ENCODE data around the gene PIGT.

The PIGT gene

GRCh38 chr20:45399018-45399417 lies 16.9 kb upstream of the PIGT start:
- no peak for ATAC-seq
- no peak for TF ChIP-seq ZFP30 (CRISPR knock-in tag; IDR thresholded peaks at IDR 0.05)
- no peak for TF ChIP-seq CSDC2 (CRISPR knock-in tag; IDR thresholded peaks at IDR 0.05)
- no peak for TF ChIP-seq PPARA (CRISPR knock-in tag; IDR thresholded peaks at IDR 0.05; ENCODE audit: borderline replicate concordance)
- TF ChIP-seq OSR1 (CRISPR knock-in tag; IDR thresholded peaks at IDR 0.05), result no peak
- TF ChIP-seq ZFP3 (CRISPR knock-in tag; IDR thresholded peaks at IDR 0.05), result no peak
- no peak for TF ChIP-seq ZNF70 (CRISPR knock-in tag; IDR thresholded peaks at IDR 0.05)
- TF ChIP-seq TSHZ2 (CRISPR knock-in tag; IDR thresholded peaks at IDR 0.05), result no peak
- TF ChIP-seq GLIS3 (CRISPR knock-in tag; IDR thresholded peaks at IDR 0.05), result no peak
- no peak for TF ChIP-seq TCF4 (CRISPR knock-in tag; IDR thresholded peaks at IDR 0.05; ENCODE audit: borderline replicate concordance)
- TF ChIP-seq, protein P1, sequence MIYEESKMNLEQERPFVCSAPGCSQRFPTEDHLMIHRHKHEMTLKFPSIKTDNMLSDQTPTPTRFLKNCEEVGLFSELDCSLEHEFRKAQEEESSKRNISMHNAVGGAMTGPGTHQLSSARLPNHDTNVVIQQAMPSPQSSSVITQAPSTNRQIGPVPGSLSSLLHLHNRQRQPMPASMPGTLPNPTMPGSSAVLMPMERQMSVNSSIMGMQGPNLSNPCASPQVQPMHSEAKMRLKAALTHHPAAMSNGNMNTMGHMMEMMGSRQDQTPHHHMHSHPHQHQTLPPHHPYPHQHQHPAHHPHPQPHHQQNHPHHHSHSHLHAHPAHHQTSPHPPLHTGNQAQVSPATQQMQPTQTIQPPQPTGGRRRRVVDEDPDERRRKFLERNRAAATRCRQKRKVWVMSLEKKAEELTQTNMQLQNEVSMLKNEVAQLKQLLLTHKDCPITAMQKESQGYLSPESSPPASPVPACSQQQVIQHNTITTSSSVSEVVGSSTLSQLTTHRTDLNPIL (CRISPR knock-in tag; IDR thresholded peaks at IDR 0.05; ENCODE audit: low read depth), result no peak

DNA sequence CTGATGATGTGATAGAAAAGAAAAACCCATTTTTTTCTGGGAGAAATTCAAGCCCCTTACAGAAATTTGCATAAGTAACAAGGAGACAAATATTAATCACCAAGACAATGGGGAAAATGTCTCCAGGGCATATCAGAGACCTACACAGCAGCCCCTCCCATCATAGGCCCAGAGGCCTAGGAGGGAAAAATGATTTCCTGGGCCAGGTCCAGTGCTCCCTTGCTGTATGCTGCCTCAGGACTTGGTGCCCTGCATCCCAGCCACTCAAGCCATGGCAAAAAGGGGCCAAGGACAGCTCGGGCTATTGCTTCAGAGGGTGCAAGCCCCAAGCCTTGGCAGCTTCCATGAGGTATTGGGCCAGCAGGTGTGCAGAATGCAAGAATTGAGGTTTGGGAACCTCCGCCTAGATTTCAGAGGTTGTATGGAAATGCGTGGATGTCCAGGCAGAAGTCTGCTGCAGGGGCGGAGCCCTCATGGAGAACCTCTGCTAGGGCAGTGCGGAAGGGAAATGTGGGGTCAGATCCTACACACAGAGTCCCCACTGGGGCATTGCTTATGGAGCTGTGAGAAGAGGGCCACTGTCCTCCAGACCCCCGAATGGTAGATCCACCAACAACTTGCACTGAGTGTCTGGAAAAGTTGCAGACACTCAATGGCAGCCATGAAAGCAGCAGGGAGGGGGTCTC lies 15.5 kb upstream of the PIGT start:
- ATAC-seq, result no peak
- TF ChIP-seq GLIS3 (CRISPR knock-in tag; IDR thresholded peaks at IDR 0.05), result no peak

- no peak for ATAC-seq
- TF ChIP-seq, protein P1 (CRISPR knock-in tag; IDR thresholded peaks at IDR 0.05; ENCODE audit: low read depth), result no peak
- TF ChIP-seq ZNF70 (CRISPR knock-in tag; IDR thresholded peaks at IDR 0.05), result no peak
- TF ChIP-seq OSR1 (CRISPR knock-in tag; IDR thresholded peaks at IDR 0.05), result no peak
- no peak for TF ChIP-seq PATZ1 (CRISPR knock-in tag; IDR thresholded peaks at IDR 0.05; ENCODE audit: borderline replicate concordance)
- TF ChIP-seq SNAI2 (CRISPR knock-in tag; IDR thresholded peaks at IDR 0.05), result no peak
- TF ChIP-seq, protein P2, sequence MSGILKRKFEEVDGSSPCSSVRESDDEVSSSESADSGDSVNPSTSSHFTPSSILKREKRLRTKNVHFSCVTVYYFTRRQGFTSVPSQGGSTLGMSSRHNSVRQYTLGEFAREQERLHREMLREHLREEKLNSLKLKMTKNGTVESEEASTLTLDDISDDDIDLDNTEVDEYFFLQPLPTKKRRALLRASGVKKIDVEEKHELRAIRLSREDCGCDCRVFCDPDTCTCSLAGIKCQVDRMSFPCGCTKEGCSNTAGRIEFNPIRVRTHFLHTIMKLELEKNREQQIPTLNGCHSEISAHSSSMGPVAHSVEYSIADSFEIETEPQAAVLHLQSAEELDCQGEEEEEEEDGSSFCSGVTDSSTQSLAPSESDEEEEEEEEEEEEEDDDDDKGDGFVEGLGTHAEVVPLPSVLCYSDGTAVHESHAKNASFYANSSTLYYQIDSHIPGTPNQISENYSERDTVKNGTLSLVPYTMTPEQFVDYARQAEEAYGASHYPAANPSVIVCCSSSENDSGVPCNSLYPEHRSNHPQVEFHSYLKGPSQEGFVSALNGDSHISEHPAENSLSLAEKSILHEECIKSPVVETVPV (CRISPR knock-in tag; IDR thresholded peaks at IDR 0.05), result no peak
- no peak for TF ChIP-seq ZFP3 (CRISPR knock-in tag; IDR thresholded peaks at IDR 0.05)
- TF ChIP-seq GLIS3 (CRISPR knock-in tag; IDR thresholded peaks at IDR 0.05), result no peak
- TF ChIP-seq CSDC2 (CRISPR knock-in tag; IDR thresholded peaks at IDR 0.05), result no peak
- no peak for TF ChIP-seq ZC3H10 (CRISPR knock-in tag; IDR thresholded peaks at IDR 0.05)
- TF ChIP-seq TCF4 (CRISPR knock-in tag; IDR thresholded peaks at IDR 0.05; ENCODE audit: borderline replicate concordance), result no peak
- TF ChIP-seq PPARA (CRISPR knock-in tag; IDR thresholded peaks at IDR 0.05; ENCODE audit: borderline replicate concordance), result no peak
- no peak for TF ChIP-seq ZNF565 (CRISPR knock-in tag; conservative IDR thresholded peaks at IDR 0.05; ENCODE audit: low read depth)
Measured at GRCh38 chr20:45402946-45403345, 13.0 kb upstream of the PIGT start.

GRCh38 chr20:45404438-45404837 lies 11.5 kb upstream of the PIGT start:
- TF ChIP-seq TCF4 (CRISPR knock-in tag; IDR thresholded peaks at IDR 0.05; ENCODE audit: borderline replicate concordance) (no peak), ZFP3 (CRISPR knock-in tag; IDR thresholded peaks at IDR 0.05) (no peak), ZNF8 (CRISPR knock-in tag; IDR thresholded peaks at IDR 0.05) (no peak), GLIS3 (CRISPR knock-in tag; IDR thresholded peaks at IDR 0.05) (no peak), OSR1 (CRISPR knock-in tag; IDR thresholded peaks at IDR 0.05) (no peak)
- ATAC-seq, result no peak

All from SK-N-SH treated with all-trans-retinoic acid at 6 μM for 48 hours (cell line).